Chondrocyte (in vitro differentiated cells): Measurements from ENCODE around the gene DAP3. TPM values are rescaled to one million over a fixed set of nuclear protein-coding genes. Genes with fewer than 3 reads are reported as not detected.
"Not testable (repeated sequence)": the region's sequence is repeated elsewhere in the genome, so short reads cannot be mapped to it uniquely, and the experiment has no call there.

Experiments
- DNase-seq: peaks from one replicate; pipeline ENCODE4 v3.0.0; 2021; ENCODE audit warnings: mixed read lengths, low spot score
- H3K27ac Mint-ChIP-seq: one replicate; pipeline ENCODE4 v1.8.0; 2021; ENCODE audit warnings: mild to moderate bottlenecking, moderate library complexity, mixed read lengths; ENCODE audit not compliant: unreplicated experiment
- H3K27me3 Mint-ChIP-seq: 2 replicates; pipeline ENCODE4 v1.8.0; 2021; ENCODE audit warnings: low read depth, mixed read lengths
- H3K36me3 Mint-ChIP-seq: 2 replicates; pipeline ENCODE4 v1.8.0; 2021; ENCODE audit warnings: low read depth, mixed read lengths
- H3K4me1 Mint-ChIP-seq: 2 replicates; pipeline ENCODE4 v1.8.0; 2021; ENCODE audit warnings: low read depth, mild to moderate bottlenecking, mixed read lengths
- H3K4me3 Mint-ChIP-seq: one replicate; pipeline ENCODE4 v1.8.0; 2021; ENCODE audit warnings: mild to moderate bottlenecking, moderate library complexity, mixed read lengths; ENCODE audit not compliant: unreplicated experiment
- H3K9me3 Mint-ChIP-seq: 2 replicates; pipeline ENCODE4 v1.8.0; 2021; ENCODE audit warnings: low read depth, mixed read lengths
- CTCF ChIP-seq: fragments of 200-600 bp; sonication (generic); IDR thresholded peaks from 2 replicates; pipeline ENCODE4 v1.5.0; 2021; ENCODE audit warnings: antibody characterized with exemption, mild to moderate bottlenecking, moderate library complexity
- total RNA-seq: library from RNA; stranded (reverse); gene quantifications from 3 replicates; pipeline ENCODE4 v1.2.1, GENCODE V29; 2021

The DAP3 gene
- total RNA-seq, 1 donor from 2014 or later = 64.8 TPM

- H3K27ac Mint-ChIP-seq = no peak overlapping the region
- H3K27me3 Mint-ChIP-seq = no peaks in the 10 kb centered on the region
- no peaks in the 10 kb centered on the region for H3K9me3 Mint-ChIP-seq
- H3K4me1 Mint-ChIP-seq = no peaks in the 10 kb centered on the region
- no peak for DNase-seq
- TF ChIP-seq CTCF = no peak
- H3K36me3 Mint-ChIP-seq = peaks cover 10% of the 10 kb centered on the region
- H3K4me3 Mint-ChIP-seq = no peak overlapping the region
Measured at GRCh38 chr1:155715777-155716176, 26.9 kb downstream of the DAP3 start.

DNA sequence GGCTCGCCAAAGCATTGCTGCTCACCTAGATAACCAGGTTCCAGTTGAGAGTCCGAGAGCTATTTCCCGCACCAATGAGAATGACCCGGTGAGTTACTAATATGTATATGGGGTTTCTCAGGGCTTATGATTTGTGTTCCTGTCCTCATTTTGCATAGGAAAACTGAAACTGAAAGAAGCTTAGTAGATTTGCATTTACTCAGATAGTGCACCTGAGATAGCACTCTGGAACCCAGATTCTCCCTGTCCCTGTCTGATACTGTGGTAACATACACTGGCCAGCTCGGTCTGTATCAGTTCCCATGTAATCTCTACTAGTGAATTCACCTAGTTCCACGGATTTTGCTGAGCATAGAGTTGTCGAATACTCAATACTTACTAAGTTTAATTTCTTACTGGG lies 28.1 kb downstream of the DAP3 start:
- peaks cover 10% of the 10 kb centered on the region for H3K36me3 Mint-ChIP-seq
- no peak for TF ChIP-seq CTCF
- no peaks in the 10 kb centered on the region for H3K4me1 Mint-ChIP-seq
- H3K4me3 Mint-ChIP-seq = no peak overlapping the region
- H3K9me3 Mint-ChIP-seq = no peaks in the 10 kb centered on the region
- H3K27me3 Mint-ChIP-seq = no peaks in the 10 kb centered on the region
- no peak for DNase-seq
- no peak overlapping the region for H3K27ac Mint-ChIP-seq

DNA sequence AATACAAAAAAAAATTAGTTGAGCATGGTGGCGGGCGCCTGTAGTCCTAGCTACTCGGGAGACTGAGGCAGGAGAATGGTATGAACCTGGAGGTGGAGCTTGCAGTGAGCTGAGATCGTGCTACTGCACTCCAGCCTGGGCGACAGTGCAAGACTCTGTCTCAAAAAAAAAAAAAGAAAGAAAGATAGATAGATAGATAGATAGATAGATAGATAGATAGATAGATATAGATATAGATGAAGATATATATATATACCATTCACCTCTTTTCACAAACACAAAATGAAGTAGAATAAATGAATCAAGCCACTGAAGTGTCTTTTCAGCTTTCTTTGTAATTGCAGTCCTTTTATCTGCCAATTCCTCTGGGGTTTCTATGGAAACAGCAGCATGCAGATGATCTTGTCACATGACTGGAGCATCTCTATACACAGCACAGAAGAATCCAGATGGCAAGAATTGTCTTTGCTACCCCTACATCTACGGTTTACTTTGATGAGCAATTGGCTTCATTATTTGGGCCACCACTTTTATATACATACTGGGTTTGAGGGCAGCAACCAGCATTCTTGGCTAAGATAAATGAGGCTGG lies 29.7 kb downstream of the DAP3 start:
- not testable (repeated sequence) for H3K9me3 Mint-ChIP-seq, DNase-seq, H3K27me3 Mint-ChIP-seq, H3K27ac Mint-ChIP-seq, H3K4me1 Mint-ChIP-seq, H3K4me3 Mint-ChIP-seq, H3K36me3 Mint-ChIP-seq

DNA sequence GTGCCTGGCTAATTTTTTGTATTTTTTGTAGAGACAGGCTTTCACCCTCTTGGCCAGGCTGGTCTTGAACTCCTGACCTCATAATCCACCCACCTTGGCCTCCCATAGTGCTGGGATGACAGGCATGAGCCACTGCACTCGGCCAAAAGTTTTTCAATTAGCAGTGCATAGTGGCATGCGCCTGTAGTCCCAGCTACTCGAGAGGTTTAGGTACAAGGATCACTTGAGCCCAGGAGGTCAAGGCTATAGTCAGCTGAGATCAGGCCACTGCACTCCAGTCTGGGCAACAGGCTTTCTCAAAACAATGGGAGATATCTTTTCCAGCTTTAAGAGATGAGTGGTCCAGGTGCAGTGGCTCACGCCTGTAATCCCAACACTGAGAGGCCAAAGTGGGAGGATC lies 30.8 kb downstream of the DAP3 start:
- H3K4me3 Mint-ChIP-seq = no peak overlapping the region
- no peak for TF ChIP-seq CTCF
- no peaks in the 10 kb centered on the region for H3K4me1 Mint-ChIP-seq
- H3K27me3 Mint-ChIP-seq = no peaks in the 10 kb centered on the region
- no peaks in the 10 kb centered on the region for H3K9me3 Mint-ChIP-seq
- no peak for DNase-seq
- no peak overlapping the region for H3K27ac Mint-ChIP-seq
- peaks cover 5% of the 10 kb centered on the region for H3K36me3 Mint-ChIP-seq

GRCh38 chr1:155725142-155725541 lies 36.3 kb downstream of the DAP3 start:
- no peak for TF ChIP-seq CTCF
- no peak overlapping the region for H3K4me3 Mint-ChIP-seq
- DNase-seq = no peak
- H3K27me3 Mint-ChIP-seq = no peaks in the 10 kb centered on the region
- H3K4me1 Mint-ChIP-seq = peaks cover under 1% of the 10 kb centered on the region
- H3K36me3 Mint-ChIP-seq = peaks cover 5% of the 10 kb centered on the region
- H3K27ac Mint-ChIP-seq = peak overlapping the region; percentile 3
- H3K9me3 Mint-ChIP-seq = no peaks in the 10 kb centered on the region
